GM23338 (cell line): Measurements from ENCODE around the gene MTRF1L. TPM values are rescaled to one million over a fixed set of nuclear protein-coding genes. Genes with fewer than 3 reads are reported as not detected.

Source experiments
- ATAC-seq: fragments of 200-7000 bp; cut with Tn5 transposase; 3 replicates; pipeline ENCODE4 v1.9.1; 2020
- DNase-seq: peaks from one replicate; pipeline ENCODE4 v3.0.0-alpha.2; 2015; ENCODE audit warnings: low spot score
- H2AFZ ChIP-seq: fragments of 200-600 bp; sonication (generic); 2 replicates; pipeline ENCODE4 v1.8.0; 2016; ENCODE audit warnings: antibody characterized with exemption, mild to moderate bottlenecking, moderate library complexity
- H3F3A ChIP-seq: fragments of 200-600 bp; sonication (generic); replicated peaks from 2 replicates; pipeline ENCODE4 v1.8.0; 2017; ENCODE audit warnings: antibody characterized with exemption, mixed run types, low read depth
- H3K27ac ChIP-seq: fragments of 200-600 bp; sonication (generic); 2 replicates; pipeline ENCODE4 v1.6.1; 2016; ENCODE audit warnings: low read depth
- H3K27me3 ChIP-seq: fragments of 200-600 bp; sonication (generic); 2 replicates; pipeline ENCODE4 v1.8.0; 2016; ENCODE audit warnings: mild to moderate bottlenecking, mixed run types, moderate library complexity; ENCODE audit not compliant: insufficient read depth
- H3K36me3 ChIP-seq: fragments of 200-600 bp; sonication (generic); 2 replicates; pipeline ENCODE4 v1.8.0; 2016; ENCODE audit warnings: mild to moderate bottlenecking; ENCODE audit not compliant: insufficient read depth
- H3K4me1 ChIP-seq: fragments of 200-600 bp; sonication (generic); 2 replicates; pipeline ENCODE4 v1.8.0; 2016; ENCODE audit warnings: mild to moderate bottlenecking, moderate library complexity; ENCODE audit not compliant: insufficient read depth
- H3K4me2 ChIP-seq: fragments of 200-600 bp; sonication (generic); 2 replicates; pipeline ENCODE4 v1.7.1; 2017; ENCODE audit warnings: mixed run types
- H3K4me3 ChIP-seq: fragments of 200-600 bp; sonication (generic); 2 replicates; pipeline ENCODE4 v1.6.1; 2016; ENCODE audit warnings: mixed run types
- H3K79me2 ChIP-seq: fragments of 200-600 bp; sonication (generic); replicated peaks from 2 replicates; pipeline ENCODE4 v1.8.0; 2017; ENCODE audit warnings: mild to moderate bottlenecking; ENCODE audit not compliant: insufficient read depth
- H3K9me2 ChIP-seq: fragments of 200-600 bp; sonication (generic); 2 replicates; pipeline ENCODE4 v1.8.0; 2017; ENCODE audit not compliant: insufficient read depth
- H4K20me1 ChIP-seq: fragments of 200-600 bp; sonication (generic); replicated peaks from 2 replicates; pipeline ENCODE4 v1.8.0; 2017; ENCODE audit warnings: mild to moderate bottlenecking; ENCODE audit not compliant: insufficient read depth
- H3K27ac Mint-ChIP-seq: 2 replicates; pipeline ENCODE4 v1.8.0; 2020; ENCODE audit warnings: inconsistent platforms, mild to moderate bottlenecking, moderate library complexity, mixed read lengths
- H3K27me3 Mint-ChIP-seq: 3 replicates; pipeline ENCODE4 v1.8.0; 2022; ENCODE audit warnings: low read depth, mild to moderate bottlenecking, moderate library complexity, mixed read lengths, inconsistent platforms; ENCODE audit not compliant: insufficient read depth, poor library complexity
- H3K36me3 Mint-ChIP-seq: 3 replicates; pipeline ENCODE4 v1.8.0; 2021; ENCODE audit warnings: low read depth, mild to moderate bottlenecking, inconsistent platforms, moderate library complexity, mixed read lengths
- H3K4me1 Mint-ChIP-seq: 3 replicates; pipeline ENCODE4 v1.8.0; 2020; ENCODE audit warnings: mild to moderate bottlenecking, inconsistent platforms, mixed read lengths
- H3K4me3 Mint-ChIP-seq: 3 replicates; pipeline ENCODE4 v1.8.0; 2021; ENCODE audit warnings: moderate library complexity, mild to moderate bottlenecking, inconsistent platforms, mixed read lengths
- H3K9me3 Mint-ChIP-seq: 3 replicates; pipeline ENCODE4 v1.8.0; 2020; ENCODE audit warnings: moderate library complexity, mild to moderate bottlenecking, inconsistent platforms, mixed read lengths
- CREB1 ChIP-seq: fragments of 250-450 bp; sonication (Bioruptor Pico); IDR thresholded peaks from 2 replicates; pipeline ENCODE4 v1.5.0; 2020; ENCODE audit warnings: low read depth, mild to moderate bottlenecking, moderate library complexity
- ETS1 ChIP-seq: IDR thresholded peaks from 2 replicates; pipeline ENCODE4 v1.6.1; 2016; ENCODE audit warnings: antibody characterized with exemption
- EZH2 ChIP-seq: fragments of 200-600 bp; sonication (generic); IDR thresholded peaks from one replicate; pipeline ENCODE4 v1.8.0; 2017; ENCODE audit warnings: antibody characterized with exemption, mild to moderate bottlenecking, low read depth; ENCODE audit not compliant: unreplicated experiment
- EZH2phosphoT487 ChIP-seq: fragments of 200-600 bp; sonication (generic); IDR thresholded peaks from one replicate; pipeline ENCODE4 v1.8.1; 2018; ENCODE audit warnings: antibody characterized with exemption; ENCODE audit not compliant: unreplicated experiment
- JUNB ChIP-seq: IDR thresholded peaks from one replicate; pipeline ENCODE4 v1.6.1; 2016; ENCODE audit warnings: antibody characterized with exemption; ENCODE audit not compliant: unreplicated experiment
- NANOG ChIP-seq: IDR thresholded peaks from 2 replicates; pipeline ENCODE4 v1.6.1; 2016; ENCODE audit warnings: antibody characterized with exemption, borderline replicate concordance
- POLR2AphosphoS5 ChIP-seq: IDR thresholded peaks from 2 replicates; pipeline ENCODE4 v1.6.1; 2016; ENCODE audit warnings: antibody characterized with exemption, low read depth
- STAT1 ChIP-seq: IDR thresholded peaks from one replicate; pipeline ENCODE4 v1.6.1; 2016; ENCODE audit warnings: antibody characterized with exemption; ENCODE audit not compliant: unreplicated experiment
- ZNF114 ChIP-seq: fragments of 250-450 bp; sonication (Bioruptor Pico); IDR thresholded peaks from 2 replicates; pipeline ENCODE4 v1.5.0; 2020; ENCODE audit warnings: mild to moderate bottlenecking, moderate library complexity
- ZNF331 ChIP-seq: fragments of 250-450 bp; sonication (Bioruptor Pico); IDR thresholded peaks from 2 replicates; pipeline ENCODE4 v1.5.0; 2020; ENCODE audit warnings: low read depth, mild to moderate bottlenecking, moderate library complexity
- polyA plus RNA-seq: library from polyadenylated mRNA; unstranded; fragments of >200 nt; fragmentation: Nextera tagmentation; extraction: Ambion mirVana; gene quantifications from 2 replicates; pipeline ENCODE4 v1.2.1, GENCODE V29; 2016
- total RNA-seq: library from RNA; depleted of rRNA; stranded (reverse); fragments of >200 nt; shearing (Covaris generic); gene quantifications from 2 replicates; pipeline ENCODE4 v1.2.3, GENCODE V29; 2014
- TF ChIP-seq, protein P1 (sequence below): IDR thresholded peaks from one replicate; pipeline ENCODE4 v1.6.1; 2018; ENCODE audit warnings: antibody characterized with exemption; ENCODE audit not compliant: unreplicated experiment
- TF ChIP-seq, protein P2 (sequence below): fragments of 250-450 bp; sonication (Bioruptor Pico); IDR thresholded peaks from 2 replicates; pipeline ENCODE4 v1.5.0; 2020; ENCODE audit warnings: mild to moderate bottlenecking, moderate library complexity
- TF ChIP-seq, protein P3 (sequence below), 2 experiments: fragments of 200-600 bp in 1 of 2; sonication (generic) in 1 of 2; conservative IDR thresholded peaks; 2 replicates each; pipeline versions ENCODE4 v1.5.1 to v1.6.1; 2016 to 2017; ENCODE audit warnings: antibody characterized with exemption in 2 of 2, low read depth in 2 of 2, mild to moderate bottlenecking in 2 of 2, moderate library complexity in 1 of 2

MTRF1L gene
- total and polyA plus RNA-seq, 2 experiments from 2014 or later, result 20.5 to 28.3 TPM

DNA sequence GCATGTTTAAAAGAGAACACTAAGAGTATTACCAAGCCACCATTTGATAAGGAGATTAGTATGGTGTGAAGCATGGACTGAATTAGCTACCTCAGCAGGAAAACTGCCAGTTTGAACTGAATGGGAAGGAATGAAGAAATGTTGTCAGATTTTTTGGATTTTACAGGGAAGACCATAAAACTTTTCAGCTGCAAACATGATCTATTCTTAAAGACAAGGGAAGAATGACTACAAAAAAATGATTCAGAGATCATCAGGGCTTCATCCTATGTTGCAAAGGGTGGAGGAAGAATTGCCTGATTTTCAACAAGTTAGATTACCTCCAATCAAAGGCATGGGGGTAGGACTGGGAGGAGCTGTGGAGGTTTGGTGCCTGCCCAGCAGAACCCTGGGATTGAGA is 49.3 kb upstream of the MTRF1L start:
- Histone ChIP-seq H3K9me2 (peaks cover 7% of the 10 kb centered on the region; the same call in 1 of the 2 replicates), H4K20me1 (no peaks in the 10 kb centered on the region), H3K36me3 (no peaks in the 10 kb centered on the region), H3K27ac (no peak overlapping the region), H3F3A (no peaks in the 10 kb centered on the region), H3K4me1 (no peaks in the 10 kb centered on the region), H3K4me2 (no peak overlapping the region), H2AFZ (no peak overlapping the region), H3K27me3 (no peaks in the 10 kb centered on the region), H3K4me3 (no peak overlapping the region), H3K79me2 (no peaks in the 10 kb centered on the region)
- Mint-ChIP-seq H3K27me3 (no peaks in the 10 kb centered on the region), H3K4me1 (peaks cover 17% of the 10 kb centered on the region), H3K9me3 (peaks cover 9% of the 10 kb centered on the region; the same call in 1 of the 3 replicates), H3K27ac (no peak overlapping the region), H3K4me3 (no peak overlapping the region), H3K36me3 (peaks cover 18% of the 10 kb centered on the region; the same call in 2 of the 3 replicates)
- no peak for DNase-seq
- no peak for ATAC-seq
- TF ChIP-seq EZH2, result no peak
- no peak for TF ChIP-seq CREB1 (CRISPR knock-in tag)
- TF ChIP-seq POLR2AphosphoS5, result no peak
- TF ChIP-seq, protein P1, sequence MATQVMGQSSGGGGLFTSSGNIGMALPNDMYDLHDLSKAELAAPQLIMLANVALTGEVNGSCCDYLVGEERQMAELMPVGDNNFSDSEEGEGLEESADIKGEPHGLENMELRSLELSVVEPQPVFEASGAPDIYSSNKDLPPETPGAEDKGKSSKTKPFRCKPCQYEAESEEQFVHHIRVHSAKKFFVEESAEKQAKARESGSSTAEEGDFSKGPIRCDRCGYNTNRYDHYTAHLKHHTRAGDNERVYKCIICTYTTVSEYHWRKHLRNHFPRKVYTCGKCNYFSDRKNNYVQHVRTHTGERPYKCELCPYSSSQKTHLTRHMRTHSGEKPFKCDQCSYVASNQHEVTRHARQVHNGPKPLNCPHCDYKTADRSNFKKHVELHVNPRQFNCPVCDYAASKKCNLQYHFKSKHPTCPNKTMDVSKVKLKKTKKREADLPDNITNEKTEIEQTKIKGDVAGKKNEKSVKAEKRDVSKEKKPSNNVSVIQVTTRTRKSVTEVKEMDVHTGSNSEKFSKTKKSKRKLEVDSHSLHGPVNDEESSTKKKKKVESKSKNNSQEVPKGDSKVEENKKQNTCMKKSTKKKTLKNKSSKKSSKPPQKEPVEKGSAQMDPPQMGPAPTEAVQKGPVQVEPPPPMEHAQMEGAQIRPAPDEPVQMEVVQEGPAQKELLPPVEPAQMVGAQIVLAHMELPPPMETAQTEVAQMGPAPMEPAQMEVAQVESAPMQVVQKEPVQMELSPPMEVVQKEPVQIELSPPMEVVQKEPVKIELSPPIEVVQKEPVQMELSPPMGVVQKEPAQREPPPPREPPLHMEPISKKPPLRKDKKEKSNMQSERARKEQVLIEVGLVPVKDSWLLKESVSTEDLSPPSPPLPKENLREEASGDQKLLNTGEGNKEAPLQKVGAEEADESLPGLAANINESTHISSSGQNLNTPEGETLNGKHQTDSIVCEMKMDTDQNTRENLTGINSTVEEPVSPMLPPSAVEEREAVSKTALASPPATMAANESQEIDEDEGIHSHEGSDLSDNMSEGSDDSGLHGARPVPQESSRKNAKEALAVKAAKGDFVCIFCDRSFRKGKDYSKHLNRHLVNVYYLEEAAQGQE, result no peak
- TF ChIP-seq, protein P2, sequence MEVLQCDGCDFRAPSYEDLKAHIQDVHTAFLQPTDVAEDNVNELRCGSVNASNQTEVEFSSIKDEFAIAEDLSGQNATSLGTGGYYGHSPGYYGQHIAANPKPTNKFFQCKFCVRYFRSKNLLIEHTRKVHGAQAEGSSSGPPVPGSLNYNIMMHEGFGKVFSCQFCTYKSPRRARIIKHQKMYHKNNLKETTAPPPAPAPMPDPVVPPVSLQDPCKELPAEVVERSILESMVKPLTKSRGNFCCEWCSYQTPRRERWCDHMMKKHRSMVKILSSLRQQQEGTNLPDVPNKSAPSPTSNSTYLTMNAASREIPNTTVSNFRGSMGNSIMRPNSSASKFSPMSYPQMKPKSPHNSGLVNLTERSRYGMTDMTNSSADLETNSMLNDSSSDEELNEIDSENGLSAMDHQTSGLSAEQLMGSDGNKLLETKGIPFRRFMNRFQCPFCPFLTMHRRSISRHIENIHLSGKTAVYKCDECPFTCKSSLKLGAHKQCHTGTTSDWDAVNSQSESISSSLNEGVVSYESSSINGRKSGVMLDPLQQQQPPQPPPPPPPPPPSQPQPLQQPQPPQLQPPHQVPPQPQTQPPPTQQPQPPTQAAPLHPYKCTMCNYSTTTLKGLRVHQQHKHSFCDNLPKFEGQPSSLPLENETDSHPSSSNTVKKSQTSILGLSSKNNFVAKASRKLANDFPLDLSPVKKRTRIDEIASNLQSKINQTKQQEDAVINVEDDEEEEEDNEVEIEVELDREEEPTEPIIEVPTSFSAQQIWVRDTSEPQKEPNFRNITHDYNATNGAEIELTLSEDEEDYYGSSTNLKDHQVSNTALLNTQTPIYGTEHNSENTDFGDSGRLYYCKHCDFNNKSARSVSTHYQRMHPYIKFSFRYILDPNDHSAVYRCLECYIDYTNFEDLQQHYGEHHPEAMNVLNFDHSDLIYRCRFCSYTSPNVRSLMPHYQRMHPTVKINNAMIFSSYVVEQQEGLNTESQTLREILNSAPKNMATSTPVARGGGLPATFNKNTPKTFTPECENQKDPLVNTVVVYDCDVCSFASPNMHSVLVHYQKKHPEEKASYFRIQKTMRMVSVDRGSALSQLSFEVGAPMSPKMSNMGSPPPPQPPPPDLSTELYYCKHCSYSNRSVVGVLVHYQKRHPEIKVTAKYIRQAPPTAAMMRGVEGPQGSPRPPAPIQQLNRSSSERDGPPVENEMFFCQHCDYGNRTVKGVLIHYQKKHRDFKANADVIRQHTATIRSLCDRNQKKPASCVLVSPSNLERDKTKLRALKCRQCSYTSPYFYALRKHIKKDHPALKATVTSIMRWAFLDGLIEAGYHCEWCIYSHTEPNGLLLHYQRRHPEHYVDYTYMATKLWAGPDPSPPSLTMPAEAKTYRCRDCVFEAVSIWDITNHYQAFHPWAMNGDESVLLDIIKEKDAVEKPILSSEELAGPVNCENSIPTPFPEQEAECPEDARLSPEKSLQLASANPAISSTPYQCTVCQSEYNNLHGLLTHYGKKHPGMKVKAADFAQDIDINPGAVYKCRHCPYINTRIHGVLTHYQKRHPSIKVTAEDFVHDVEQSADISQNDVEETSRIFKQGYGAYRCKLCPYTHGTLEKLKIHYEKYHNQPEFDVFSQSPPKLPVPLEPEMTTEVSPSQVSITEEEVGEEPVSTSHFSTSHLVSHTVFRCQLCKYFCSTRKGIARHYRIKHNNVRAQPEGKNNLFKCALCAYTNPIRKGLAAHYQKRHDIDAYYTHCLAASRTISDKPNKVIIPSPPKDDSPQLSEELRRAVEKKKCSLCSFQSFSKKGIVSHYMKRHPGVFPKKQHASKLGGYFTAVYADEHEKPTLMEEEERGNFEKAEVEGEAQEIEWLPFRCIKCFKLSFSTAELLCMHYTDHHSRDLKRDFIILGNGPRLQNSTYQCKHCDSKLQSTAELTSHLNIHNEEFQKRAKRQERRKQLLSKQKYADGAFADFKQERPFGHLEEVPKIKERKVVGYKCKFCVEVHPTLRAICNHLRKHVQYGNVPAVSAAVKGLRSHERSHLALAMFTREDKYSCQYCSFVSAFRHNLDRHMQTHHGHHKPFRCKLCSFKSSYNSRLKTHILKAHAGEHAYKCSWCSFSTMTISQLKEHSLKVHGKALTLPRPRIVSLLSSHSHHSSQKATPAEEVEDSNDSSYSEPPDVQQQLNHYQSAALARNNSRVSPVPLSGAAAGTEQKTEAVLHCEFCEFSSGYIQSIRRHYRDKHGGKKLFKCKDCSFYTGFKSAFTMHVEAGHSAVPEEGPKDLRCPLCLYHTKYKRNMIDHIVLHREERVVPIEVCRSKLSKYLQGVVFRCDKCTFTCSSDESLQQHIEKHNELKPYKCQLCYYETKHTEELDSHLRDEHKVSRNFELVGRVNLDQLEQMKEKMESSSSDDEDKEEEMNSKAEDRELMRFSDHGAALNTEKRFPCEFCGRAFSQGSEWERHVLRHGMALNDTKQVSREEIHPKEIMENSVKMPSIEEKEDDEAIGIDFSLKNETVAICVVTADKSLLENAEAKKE (CRISPR knock-in tag), result no peak
- TF ChIP-seq NANOG, result no peak
- TF ChIP-seq EZH2phosphoT487, result no peak
- no peak for TF ChIP-seq ZNF114
- TF ChIP-seq ZNF331 (CRISPR knock-in tag), result no peak
- TF ChIP-seq STAT1, result no peak
- no peak for TF ChIP-seq ETS1
- TF ChIP-seq, protein P3, sequence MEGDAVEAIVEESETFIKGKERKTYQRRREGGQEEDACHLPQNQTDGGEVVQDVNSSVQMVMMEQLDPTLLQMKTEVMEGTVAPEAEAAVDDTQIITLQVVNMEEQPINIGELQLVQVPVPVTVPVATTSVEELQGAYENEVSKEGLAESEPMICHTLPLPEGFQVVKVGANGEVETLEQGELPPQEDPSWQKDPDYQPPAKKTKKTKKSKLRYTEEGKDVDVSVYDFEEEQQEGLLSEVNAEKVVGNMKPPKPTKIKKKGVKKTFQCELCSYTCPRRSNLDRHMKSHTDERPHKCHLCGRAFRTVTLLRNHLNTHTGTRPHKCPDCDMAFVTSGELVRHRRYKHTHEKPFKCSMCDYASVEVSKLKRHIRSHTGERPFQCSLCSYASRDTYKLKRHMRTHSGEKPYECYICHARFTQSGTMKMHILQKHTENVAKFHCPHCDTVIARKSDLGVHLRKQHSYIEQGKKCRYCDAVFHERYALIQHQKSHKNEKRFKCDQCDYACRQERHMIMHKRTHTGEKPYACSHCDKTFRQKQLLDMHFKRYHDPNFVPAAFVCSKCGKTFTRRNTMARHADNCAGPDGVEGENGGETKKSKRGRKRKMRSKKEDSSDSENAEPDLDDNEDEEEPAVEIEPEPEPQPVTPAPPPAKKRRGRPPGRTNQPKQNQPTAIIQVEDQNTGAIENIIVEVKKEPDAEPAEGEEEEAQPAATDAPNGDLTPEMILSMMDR (conservative IDR thresholded peaks at IDR 0.05; ENCODE audit: low read depth in 2 of 2), result no peak
- TF ChIP-seq JUNB, result no peak
